Measurements from ENCODE around the gene ARTN.

- TF ChIP-seq CTCF (conservative IDR thresholded peaks at IDR 0.05) (no peak), EZH2 (IDR thresholded peaks at IDR 0.05; ENCODE audit: low read depth) (no peak)
Measured at GRCh38 chr1:43958351-43959255, 25.0 kb downstream of the ARTN start.
